ENCODE measurements around the gene CRYBB3. TPM values are rescaled to one million over a fixed set of nuclear protein-coding genes. Genes with fewer than 3 reads are reported as not detected.
A peak's percentile ranks its signal among the peaks of the same experiment; 100 is the strongest.
"Not testable (repeated sequence)": the region's sequence is repeated elsewhere in the genome, so short reads cannot be mapped to it uniquely, and the experiment has no call there.

CRYBB3 gene
- total RNA-seq, 1 donor from 2014 or later, result not detected

DNA sequence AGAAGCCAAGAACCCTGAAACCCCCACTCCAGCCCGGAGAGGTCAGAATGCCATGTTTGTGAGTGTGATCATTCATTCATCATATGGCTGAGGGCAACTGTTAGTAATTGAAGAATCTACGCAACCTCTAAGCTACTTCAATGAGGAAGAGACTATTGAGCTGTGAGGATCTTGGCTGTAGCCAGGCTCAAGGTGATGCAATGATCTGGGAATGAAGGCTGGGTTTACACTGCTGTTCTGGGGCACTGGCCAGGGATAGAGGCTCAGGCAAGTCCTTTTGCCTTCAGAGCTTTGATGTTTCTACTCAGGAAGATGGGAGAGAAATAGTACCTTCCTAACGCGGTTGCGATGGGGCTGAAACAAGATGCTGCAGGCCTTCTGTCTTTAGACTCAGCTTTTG is 32.6 kb downstream of the CRYBB3 start:
- DNase-seq (ENCODE audit: low spot score), result no peak
- intact Hi-C loops (cut with DNase I), result no loop called here

DNA sequence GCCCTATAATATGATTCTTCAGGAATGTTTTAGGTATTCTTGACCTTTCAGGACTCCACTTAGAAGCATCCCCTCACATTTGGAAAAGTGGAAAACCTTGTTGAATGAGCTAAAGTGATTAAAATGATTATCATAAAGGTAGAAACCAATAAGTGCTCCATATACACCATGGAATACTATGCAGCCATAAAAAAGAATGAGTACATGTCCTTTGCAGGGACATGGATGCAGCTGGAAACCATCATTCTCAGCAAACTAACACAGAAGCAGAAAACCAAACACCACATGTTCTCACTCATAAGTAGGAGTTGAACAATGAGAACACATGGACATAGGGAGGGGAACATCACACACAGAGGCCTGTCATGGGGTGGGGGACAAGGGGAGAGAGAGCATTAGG is 34.0 kb downstream of the CRYBB3 start:
- intact Hi-C loops (cut with DNase I); DNase-seq (ENCODE audit: low spot score): not testable (repeated sequence)

DNA sequence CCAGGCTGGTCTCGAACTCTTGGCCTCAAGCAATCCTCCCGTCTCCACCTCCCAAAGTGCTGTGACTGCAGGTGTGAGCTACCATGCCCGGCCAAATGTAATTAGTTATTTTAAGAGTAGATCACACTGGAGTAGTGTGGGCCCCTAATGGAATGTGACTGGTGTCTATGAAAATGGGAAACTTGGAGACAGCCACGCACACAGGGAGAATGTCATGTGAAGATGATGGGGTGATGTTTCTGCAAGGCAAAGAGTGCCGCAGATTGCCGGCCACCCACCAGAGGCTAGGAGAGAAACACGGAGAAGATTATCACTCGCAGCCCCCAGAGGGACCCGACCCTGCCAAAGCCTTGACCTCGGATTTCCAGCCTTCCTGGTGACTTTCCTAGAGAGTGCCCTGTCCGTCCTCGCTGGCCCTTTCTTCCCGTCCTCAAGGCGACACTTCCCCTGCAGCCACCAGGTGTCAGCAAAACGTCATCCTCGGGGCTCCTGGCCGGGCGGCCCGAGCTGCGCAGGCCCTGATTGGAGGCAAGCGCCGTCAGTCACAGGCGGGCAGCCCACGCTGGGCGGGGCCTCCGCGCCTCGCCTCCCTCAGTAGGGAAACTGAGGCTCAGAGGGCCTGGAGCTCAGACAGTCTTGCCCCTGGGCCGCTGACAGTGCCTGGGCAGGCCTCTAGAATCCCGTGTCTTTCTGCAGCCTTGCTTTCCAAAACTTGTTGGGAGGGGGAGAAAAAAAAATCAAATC is 36.1 kb downstream of the CRYBB3 start:
- intact Hi-C loops (cut with DNase I), result no loop called here
- peak; percentile 83 for DNase-seq (ENCODE audit: low spot score)

DNA sequence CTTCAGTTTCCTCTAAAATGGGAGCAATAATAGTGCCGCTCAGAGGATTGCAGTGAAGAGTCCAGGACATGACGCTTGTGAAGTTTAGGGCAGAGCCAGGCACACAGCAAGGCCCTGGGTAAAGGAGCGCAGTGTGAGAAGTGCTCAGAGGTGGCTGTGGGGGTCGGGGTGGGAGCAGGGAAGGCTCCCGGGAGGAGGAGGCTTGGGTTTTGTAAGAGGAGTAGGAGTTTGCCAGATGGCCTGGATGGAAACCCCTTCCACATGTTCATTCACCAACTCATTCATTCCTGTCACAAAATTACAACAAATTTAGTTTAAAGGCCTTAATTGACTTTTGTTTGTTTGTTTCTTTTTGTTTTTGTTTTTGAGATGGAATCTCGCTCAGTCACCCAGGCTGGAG is 36.8 kb downstream of the CRYBB3 start:
- no peak for DNase-seq (ENCODE audit: low spot score)
- intact Hi-C loops (cut with DNase I), result no loop called here

DNA sequence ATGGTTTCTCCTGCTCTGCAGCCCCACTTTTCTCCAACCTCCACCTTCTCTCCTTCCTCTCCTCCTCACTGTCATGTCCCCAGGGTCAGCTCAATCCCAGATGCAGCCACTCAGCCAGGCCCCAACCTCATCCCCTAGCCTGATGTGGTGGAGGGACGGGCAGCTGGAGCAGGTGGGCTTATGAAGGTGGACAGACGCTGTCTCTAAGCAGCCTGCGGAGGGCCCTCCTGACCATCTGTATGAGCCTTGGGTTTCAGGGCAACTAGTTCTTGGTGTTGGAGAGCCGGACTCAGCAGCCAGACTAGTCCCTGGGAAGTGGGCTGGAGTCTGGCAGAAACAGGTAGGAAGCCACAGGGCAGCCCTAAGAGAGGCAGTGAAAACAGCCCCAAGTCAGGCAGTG is 37.8 kb downstream of the CRYBB3 start:
- DNase-seq (ENCODE audit: low spot score), result no peak
- intact Hi-C loops (cut with DNase I), result no loop called here

DNA sequence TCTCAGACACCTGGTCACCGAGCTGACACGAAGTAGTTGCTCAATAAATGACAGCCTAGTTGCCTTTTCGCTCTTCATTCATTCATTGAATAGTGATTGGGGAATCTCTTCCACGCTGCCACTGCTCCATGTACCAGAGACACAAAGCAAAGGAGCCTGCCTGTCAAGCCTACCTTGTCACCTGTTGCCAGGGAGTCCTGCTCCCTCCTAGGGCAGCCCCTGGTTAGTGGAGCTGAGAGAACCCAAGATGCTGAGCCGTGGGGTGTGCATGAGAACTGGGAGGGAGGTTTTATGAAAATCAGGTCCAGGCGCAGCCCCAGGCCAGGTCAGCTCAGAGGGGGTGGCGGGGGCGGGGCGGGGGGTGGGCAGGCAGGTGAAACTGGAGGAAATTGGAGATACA is 38.4 kb downstream of the CRYBB3 start:
- DNase-seq (ENCODE audit: low spot score); intact Hi-C loops (cut with DNase I): not testable (repeated sequence)

DNA sequence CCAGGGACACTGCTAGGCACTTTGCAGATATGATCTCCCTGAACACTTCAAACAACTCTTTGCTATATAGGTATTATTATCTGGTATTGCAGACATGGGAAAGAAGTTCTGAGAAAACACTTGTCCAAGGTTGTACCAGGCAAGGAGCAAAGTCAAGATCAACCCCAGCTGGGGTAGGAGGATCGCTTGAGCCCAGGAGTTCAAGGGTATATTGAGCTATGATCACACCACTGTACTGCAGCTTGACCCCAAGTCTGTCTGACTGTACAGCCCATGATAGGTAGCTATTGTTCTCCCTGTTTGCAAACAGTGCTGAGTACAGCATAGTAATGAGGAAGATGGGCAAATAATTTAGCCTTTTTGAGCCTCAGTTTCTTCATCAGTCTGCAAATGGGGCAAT is 55.5 kb downstream of the CRYBB3 start:
- intact Hi-C loops (cut with DNase I); DNase-seq (ENCODE audit: low spot score): not testable (repeated sequence)

Other genes starting within 250 kb of the CRYBB3 start
- 12.3 TPM for gene KIAA1671, start 247.1 kb upstream of the CRYBB3 start, total RNA-seq
- gene CRYBB2, start 19.8 kb downstream of the CRYBB3 start, total RNA-seq, result not detected